Cerebellar nuclear complex (tissue), 1 donor: ENCODE data around the gene STX19.
A peak's percentile ranks its signal among the peaks of the same experiment; 100 is the strongest.
"Not testable (repeated sequence)": the region's sequence is repeated elsewhere in the genome, so short reads cannot be mapped to it uniquely, and the experiment has no call there.

Source experiments
- DNase-seq, 2 experiments: peaks; one replicate each; lab custom pipeline; 2025; lab: John Stamatoyannopoulos, UW

Gene STX19

GRCh38 chr3:93973131-93974126 lies 55.0 kb downstream of the STX19 start, which contains the start of gene PROS1:
PROS1 (minus strand) TSS chr3:93973896; CDS start chr3:93973749, 147 bp downstream.
- peak in 1 of 2 experiments; percentile 4 for DNase-seq

GRCh38 chr3:93969997-93970396 lies 58.4 kb downstream of the STX19 start:
- DNase-seq: no peak

GRCh38 chr3:93969443-93969842 lies 59.0 kb downstream of the STX19 start:
- DNase-seq: no peak

GRCh38 chr3:93965106-93965505 lies 63.3 kb downstream of the STX19 start:
- DNase-seq: not testable (repeated sequence)
